ENCODE data around the gene TDRD7. TPM values are rescaled to one million over a fixed set of nuclear protein-coding genes. Genes with fewer than 3 reads are reported as not detected.

The TDRD7 gene
- total and polyA plus RNA-seq, 2 of the 8 experiments (the other 6 are each of a cell fraction or from before 2014, with no cell fraction given), result 1.2 to 2.3 TPM

GRCh38 chr9:97462159-97462558, 50.3 kb downstream of the TDRD7 start:
- H3K23ac ChIP-seq (ENCODE audit: insufficient read length), result no peak overlapping the region
- H2BK5ac ChIP-seq (ENCODE audit: low read depth, low read length), result no peak overlapping the region
- no peak overlapping the region for H3K14ac ChIP-seq (ENCODE audit: insufficient read length)
- H3K4ac ChIP-seq (replicated peaks; ENCODE audit: insufficient read length, low read depth, low read length), result no peak overlapping the region
- no peak overlapping the region for H3K56ac ChIP-seq (replicated peaks; ENCODE audit: insufficient read length, low read depth, low read length)
- H2BK20ac ChIP-seq (ENCODE audit: low read length), result no peak overlapping the region
- no peaks in the 10 kb centered on the region for H3K79me1 ChIP-seq (ENCODE audit: low read depth, low read length)
- H4K8ac ChIP-seq (ENCODE audit: extremely low read depth, insufficient read depth, low read length), result no peak overlapping the region
- no peak overlapping the region for H2BK120ac ChIP-seq (replicated peaks; ENCODE audit: low read depth, low read length)
- no peaks in the 10 kb centered on the region for H3K36me3 ChIP-seq (ENCODE audit: control insufficient read depth in 2 of 4, insufficient read depth in 4 of 4, low read length in 3 of 4)
- DNase-seq (ENCODE audit: low read depth in 1 of 2, low spot score in 2 of 2) (no peak), FAIRE-seq (no peak)
- H3K27ac ChIP-seq (ENCODE audit: low read depth, low read length), result no peak overlapping the region
- H2AK5ac ChIP-seq (ENCODE audit: low read depth, low read length), result no peak overlapping the region
- H4K5ac ChIP-seq (ENCODE audit: insufficient read length, low read depth, low read length), result no peak overlapping the region
- peaks cover 0 to 4% (median 3%) of the 10 kb centered on the region in 4 experiments; a peak in 4 of 7 replicates for H3K4me1 ChIP-seq (replicated peaks in 1 of 4; ENCODE audit: control insufficient read depth in 3 of 4, insufficient read depth in 4 of 4, low read length in 3 of 4)
- H3K4me3 ChIP-seq (ENCODE audit: extremely low read depth in 1 of 4, insufficient read depth in 2 of 4, low read depth in 3 of 4, low read length in 4 of 4), result no peak overlapping the region
- H4K20me1 ChIP-seq (replicated peaks in 1 of 2; ENCODE audit: control insufficient read depth in 1 of 2, insufficient read depth in 2 of 2, low read length in 2 of 2), result no peaks in the 10 kb centered on the region
- no peak overlapping the region for H3K18ac ChIP-seq (ENCODE audit: extremely low read depth, low read length)
- no peak overlapping the region for H4K91ac ChIP-seq (replicated peaks; ENCODE audit: insufficient read length, low read length)
- no peak overlapping the region for H3K9ac ChIP-seq (replicated peaks in 1 of 4; ENCODE audit: extremely low read depth in 1 of 4, low read depth in 3 of 4, low read length in 3 of 4)
- WGBS, 2 experiments (ENCODE audit: extremely low coverage in 1 of 2, insufficient coverage in 1 of 2, insufficient read length in 1 of 2, insufficient replicate concordance in 2 of 2, low coverage in 1 of 2, low lambda C conversion rate in 2 of 2, missing lambda C conversion rate in 1 of 2), result 82% methylated on average over 3 of the region's 3 CpGs; no CpG with 5 or more reads in 1 of the 2 experiments
- peaks cover 0 to 1% (median 0%) of the 10 kb centered on the region in 4 experiments; a peak in 1 of 7 replicates for H3K27me3 ChIP-seq (replicated peaks in 1 of 4; ENCODE audit: control insufficient read depth in 3 of 4, extremely low read depth in 1 of 4, insufficient read depth in 3 of 4, low read length in 3 of 4)
- H2BK12ac ChIP-seq (ENCODE audit: low read depth, low read length), result no peak overlapping the region
- H3K23me2 ChIP-seq (ENCODE audit: low read depth, low read length), result no peaks in the 10 kb centered on the region
- POLR2A ChIA-PET (ENCODE audit: partially characterized antibody), result interaction anchor here (1.0 kb wide), 1 partner anchor 147 kb away, joined by 3 read pairs; no protein-coding TSS in a partner anchor
- H3K4me2 ChIP-seq (ENCODE audit: insufficient read depth in 1 of 2, low read depth in 2 of 2, low read length in 2 of 2), result no peak overlapping the region
- H2AFZ ChIP-seq (ENCODE audit: low read length), result no peak overlapping the region
- H3K79me2 ChIP-seq (ENCODE audit: control insufficient read depth in 1 of 2, insufficient read depth in 2 of 2, low read length in 2 of 2), result no peaks in the 10 kb centered on the region
- CTCF ChIA-PET (ENCODE audit: partially characterized antibody), result interaction anchor here (1.0 to 2.8 kb wide), 6 partner anchors 8 to 153 kb away, joined by 3 to 17 read pairs (median 7); no protein-coding TSS in a partner anchor
- no peak overlapping the region for H2BK15ac ChIP-seq (ENCODE audit: low read length)
- H3K9me3 ChIP-seq (ENCODE audit: insufficient read depth in 2 of 2, low read depth in 1 of 2, low read length in 1 of 2), result no peaks in the 10 kb centered on the region
- TF ChIP-seq ASH2L (IDR thresholded peaks at IDR 0.05; ENCODE audit: low read length), result no peak
- no peak for TF ChIP-seq HDAC2 (IDR thresholded peaks at IDR 0.05; ENCODE audit: borderline replicate concordance in 1 of 2, low read depth in 2 of 2, low read length in 2 of 2)
- no peak for TF ChIP-seq TAF1 (IDR thresholded peaks at IDR 0.05; ENCODE audit: low read depth, low read length)

Data from H1 (cell line).